ENCODE results near the gene ZNF365.

Gene ZNF365

DNA sequence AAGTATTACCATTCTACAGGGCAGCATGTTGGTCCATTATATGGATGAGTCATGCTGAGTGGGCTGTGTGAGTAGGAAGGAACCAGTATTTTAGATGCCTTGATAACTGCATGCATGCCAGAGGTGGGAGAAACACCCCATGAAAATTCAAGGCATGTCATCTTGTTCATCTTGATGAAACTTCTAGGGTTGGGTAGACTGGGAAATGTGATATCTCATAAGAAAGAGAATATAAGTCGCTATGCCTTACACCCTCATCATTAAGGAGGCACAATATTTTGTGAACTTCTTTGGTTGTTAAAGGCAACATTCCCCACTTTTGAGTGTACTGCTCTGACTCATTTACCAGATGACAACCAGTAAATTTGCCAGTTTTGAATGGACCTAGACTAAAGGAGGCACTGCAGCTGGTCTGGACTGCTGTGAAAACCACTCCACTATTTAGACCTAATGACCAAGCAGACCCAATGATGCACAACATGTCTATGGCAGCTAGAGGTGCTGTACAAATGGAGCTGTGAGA lies 48.0 kb downstream of the ZNF365 start:
- no peak for DNase-seq

DNA sequence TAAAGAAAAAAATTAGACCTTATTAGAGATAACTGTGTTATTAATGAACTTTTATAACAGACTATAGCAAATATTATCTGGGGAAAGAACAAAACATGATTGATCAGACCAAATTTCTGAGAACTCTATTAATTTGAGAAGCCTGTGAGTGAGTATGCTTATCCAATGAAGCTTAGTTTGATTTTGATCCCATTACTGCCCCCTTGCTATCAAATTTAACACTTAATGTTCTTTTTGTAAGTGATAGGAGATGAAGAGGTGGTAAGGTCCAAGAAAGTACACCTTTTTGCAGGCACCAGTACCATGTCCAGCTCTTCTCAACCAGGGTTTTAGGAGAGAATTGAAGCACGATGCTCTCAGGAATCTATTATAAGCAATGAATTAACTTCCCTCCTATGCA lies 49.9 kb downstream of the ZNF365 start:
- no peak for DNase-seq

DNA sequence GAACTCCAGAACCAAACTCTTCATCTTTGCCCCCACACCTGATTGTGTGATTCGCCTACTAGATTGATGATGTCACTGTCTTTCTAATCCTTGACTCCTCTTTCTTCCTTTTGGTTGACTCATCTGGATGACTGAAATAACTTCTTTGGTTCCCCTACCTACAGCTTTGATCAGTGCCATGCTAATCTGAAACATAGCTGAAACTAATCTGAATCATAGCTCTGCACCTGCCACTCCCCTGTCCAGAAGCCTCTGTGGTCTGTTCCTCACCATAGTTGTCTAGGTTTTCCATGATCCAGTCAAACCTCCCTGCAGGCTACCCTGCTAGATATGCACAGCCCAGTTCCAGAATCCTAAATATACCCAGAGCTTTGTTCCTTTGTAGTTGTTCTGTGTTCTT lies 51.9 kb downstream of the ZNF365 start:
- DNase-seq = no peak

DNA sequence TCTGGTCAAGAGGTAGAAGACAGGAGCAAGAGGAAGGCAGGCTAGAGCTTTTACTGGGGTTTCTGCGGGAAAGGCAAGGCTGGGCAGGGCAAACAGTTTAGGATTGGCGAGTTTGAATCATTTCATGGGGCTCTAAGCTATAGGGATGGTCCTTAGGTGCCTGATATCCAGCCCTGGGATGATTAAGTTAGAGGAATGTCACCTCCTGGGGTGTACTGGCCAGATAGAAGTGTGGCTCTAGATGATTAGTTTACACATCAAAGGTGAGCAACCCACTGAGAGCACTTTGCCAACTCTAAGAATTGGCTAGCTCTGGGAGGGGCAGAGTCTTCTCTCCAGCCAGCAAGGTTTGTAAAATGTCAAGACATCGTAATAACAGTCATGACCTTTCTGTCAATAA lies 52.4 kb downstream of the ZNF365 start:
- no peak for DNase-seq

DNA sequence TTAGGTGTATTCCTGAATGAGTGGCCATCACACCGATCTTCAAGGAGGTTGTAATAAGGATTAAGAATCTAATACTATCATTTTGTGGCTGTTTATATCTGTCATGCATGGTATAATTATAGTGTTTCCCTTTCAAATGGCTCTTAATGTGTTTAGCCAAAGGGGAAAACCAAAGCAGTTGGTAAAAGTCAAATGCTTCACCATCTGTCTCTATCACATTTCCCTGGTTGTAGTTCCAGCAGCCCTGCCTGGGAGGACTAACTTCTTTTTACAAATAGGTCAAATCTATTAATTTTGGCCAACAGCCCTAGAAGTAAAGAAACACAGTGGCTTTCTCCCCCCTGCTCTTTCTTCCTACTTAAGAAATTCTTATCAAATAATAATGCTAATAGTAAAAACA lies 56.7 kb downstream of the ZNF365 start:
- DNase-seq = peak; percentile 43 to 59

DNA sequence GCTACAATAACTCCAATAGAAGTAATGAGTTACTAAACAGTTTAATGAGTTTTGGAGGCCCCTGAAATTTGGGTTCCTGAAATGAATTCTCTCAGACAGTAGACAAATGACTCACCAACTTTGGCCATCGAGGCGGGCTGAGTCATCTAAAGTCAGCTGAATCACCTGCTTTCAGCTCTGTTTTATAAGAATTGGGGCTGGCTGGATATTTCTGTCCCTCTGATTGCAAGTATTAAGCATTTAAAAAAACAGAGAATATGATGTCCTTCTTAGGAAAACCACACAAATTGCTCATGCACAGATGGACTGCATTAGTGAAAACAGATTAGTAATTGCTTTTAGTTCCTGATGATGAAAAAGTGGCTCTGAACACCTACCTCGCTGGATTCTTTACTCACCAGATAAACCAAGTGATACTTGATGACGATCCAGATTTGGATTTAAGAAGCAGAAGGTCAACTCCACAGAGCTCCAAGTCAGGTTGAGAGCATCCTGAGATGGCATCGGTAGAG lies 59.1 kb downstream of the ZNF365 start:
- no peak for DNase-seq

DNA sequence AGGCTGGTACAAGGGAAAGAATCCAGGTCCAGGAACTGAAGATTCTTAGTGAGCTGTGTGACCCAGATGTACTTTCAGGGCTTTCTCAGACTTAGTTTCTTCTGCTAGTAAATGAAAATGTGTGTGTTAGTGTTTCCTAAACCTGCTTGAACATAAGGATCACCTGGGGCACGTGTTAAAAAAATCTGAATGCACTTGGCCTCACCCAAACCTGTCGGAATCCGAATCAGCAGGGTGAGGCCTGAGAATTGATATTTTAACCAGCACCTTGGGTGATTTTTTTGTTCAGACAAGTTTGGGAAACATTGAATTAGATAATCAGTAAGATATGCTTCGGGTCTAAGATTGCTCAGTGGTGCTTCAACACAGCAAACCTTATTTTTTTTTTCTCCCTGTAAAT lies 59.7 kb downstream of the ZNF365 start:
- no peak for DNase-seq

DNA sequence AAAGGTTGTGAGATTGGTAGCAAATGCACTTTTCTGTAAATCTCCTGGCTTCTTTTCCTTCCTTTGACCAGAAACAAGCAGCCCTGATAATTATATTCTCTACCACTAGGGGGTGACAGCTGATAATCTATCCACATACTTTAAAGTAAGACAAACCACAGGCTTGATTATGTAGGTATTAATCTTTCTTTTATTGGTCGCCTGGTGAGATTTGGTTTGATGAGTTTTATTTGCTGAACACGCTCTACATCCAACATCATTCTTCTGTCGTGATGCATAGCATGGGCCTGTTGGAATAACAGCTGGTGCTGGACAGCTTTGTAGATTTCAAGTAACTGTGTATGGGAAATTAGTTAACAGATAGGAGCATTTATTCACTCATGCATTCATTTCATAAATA lies 63.5 kb downstream of the ZNF365 start:
- DNase-seq = peak; percentile 36 to 70

DNA sequence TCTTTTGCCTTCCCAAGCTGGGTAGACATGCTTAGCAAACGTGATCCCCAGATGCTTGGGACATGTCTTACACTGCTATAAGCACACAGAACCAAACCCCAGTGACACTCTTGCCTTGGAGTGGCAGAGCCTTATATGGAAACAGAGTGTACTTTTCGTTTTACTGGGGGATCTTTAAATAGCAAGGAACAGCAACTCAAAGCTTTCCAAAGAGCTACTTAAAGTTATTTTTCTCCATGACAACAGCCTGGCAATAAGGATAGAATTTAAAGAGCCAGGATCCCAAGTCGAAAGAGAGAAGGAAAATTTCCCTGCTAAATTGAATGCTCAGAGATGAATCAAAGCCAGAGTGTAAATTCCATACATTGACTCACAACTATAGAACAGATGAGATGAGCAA lies 67.8 kb downstream of the ZNF365 start:
- DNase-seq = no peak

DNA sequence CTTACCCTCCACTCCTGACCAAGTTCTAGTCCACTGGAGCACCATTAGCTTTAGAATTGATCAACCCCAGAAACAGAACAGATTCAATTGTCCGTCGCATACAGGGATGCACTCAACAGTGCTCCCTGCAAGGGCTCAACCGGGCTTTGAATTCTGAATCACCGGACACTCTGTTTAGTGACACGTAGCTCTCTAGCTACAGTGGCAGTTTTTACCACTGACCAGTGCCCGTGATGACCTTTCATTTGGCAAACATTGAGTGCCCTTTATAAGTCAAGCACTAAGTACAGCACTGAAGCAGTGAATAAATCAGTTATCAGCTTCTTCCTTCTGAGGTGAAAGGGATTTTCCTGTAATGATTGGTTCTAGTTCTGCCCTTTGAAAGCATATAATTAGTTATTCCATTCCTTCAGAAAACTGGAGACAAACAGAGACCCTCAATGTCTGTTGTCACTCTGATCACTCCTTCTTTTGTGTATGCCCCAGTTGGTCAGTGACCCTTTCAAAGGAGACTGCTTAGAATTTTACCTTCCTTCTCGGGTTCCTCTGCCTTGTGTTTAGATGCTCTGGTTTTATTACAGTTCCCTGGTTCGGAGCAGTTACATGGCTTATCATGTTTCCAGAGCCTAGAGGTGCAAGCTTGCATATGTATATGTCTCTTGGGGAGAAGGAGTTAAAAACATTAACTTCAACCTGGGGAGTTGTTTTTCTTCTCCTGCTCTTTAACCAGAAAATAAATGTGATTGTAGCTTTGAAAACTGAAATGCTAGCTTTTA lies 68.9 kb downstream of the ZNF365 start:
- DNase-seq = no peak

DNA sequence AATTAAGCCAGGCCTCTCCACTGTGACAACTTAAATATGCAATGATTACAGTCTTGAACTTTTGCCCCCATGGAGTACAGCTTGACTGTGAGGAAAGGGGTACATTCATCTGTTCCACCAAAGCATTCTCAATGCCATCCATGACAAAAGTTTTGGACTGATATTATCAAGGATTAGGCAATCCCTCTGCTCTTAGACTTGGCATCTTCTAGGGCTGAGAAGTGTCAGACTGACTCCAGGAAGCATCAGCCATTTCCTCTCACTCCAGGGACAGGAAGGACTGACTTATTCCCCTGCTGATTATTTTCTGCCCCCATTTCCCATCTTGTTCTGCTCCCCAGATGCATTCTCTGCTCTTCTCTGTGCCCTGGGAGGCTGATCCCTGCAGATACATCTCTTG lies 69.7 kb downstream of the ZNF365 start:
- DNase-seq = no peak

DNA sequence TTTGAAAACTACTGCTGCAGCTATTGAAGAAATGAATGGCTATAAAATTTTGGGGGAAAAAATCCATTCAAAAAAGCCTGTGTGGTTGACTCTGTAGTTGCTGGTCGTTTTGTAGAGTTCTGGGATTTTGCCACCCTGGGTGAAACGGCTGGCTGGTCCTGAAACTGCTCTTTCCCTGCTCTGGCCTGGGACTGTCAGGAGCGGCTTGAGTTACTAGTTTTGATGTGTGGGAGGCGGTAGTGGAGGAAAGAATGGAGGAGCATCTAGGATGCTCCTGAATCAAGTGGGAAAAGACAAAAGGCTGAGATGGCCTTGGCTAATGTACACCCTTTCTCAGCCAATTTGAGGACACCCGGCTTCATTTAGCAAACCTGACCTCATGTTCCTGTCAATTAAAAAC lies 72.5 kb downstream of the ZNF365 start:
- no peak for DNase-seq

DNA sequence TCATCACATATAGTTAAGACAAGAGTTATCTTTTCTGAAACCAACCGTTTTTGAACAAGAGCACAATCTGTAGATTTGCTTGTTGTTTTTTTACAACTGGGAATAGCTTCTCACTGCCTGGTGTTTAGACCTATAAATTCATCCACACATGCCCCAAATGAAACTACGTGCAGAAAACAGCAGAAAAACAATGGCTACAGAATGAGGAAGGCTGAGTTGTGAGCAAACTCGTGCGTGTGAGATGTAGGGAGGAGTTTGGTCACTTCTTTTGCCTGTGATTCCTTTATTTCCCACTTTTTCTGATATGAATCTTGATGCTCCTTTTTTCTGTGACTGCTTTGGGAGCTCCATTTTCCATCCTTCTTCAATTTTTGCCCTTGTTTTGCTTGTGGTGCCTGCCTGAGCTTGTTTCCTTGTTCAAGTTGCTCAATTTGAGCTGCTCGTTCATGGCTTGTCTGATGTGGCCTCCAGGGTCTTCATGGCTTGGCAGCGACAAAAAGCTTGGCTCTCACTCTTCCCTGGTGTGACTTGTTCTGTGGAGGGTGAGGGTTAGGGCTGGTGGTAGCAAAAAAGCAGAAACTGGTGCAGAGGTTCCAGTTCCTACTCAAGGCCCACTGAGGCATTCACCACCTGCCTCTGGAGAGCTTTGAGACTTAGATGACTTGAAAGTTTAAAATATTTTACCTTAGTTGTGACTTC lies 76.9 kb downstream of the ZNF365 start:
- no peak for DNase-seq

DNA sequence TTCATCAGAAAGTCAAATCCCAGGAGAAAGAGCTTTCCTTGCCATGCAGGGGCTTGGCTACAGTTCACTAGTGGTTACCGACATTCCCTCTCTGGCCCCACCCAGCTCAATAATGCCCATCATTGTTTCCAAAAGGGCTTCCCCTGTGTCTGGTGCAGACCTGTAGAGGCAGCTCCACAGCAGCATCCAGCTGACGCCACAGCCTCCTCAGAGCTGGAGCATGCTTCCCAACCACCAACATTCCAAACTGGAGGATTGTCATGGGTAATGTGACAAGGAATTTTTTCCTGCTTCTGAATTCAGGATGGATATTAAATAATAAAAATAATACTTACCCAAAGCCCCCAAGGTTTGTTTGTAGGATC lies 77.4 kb downstream of the ZNF365 start:
- DNase-seq = no peak
